ENCODE measurements around the gene SLC25A36.

- TF ChIP-seq CTCF (IDR thresholded peaks at IDR 0.05; ENCODE audit: poor library complexity) (no peak), EZH2phosphoT487 (IDR thresholded peaks at IDR 0.05; ENCODE audit: low read depth, severe bottlenecking, unreplicated experiment) (no peak)
These were observed 54.2 kb downstream of the SLC25A36 start for GRCh38 chr3:140995881-140996280.
